Colonic mucosa (tissue), 4 donors: Measurements from ENCODE around the gene BMPER. TPM values are rescaled to one million over a fixed set of nuclear protein-coding genes. Genes with fewer than 3 reads are reported as not detected.
A peak's percentile ranks its signal among the peaks of the same experiment; 100 is the strongest.

Source experiments
- DNase-seq: peaks from one replicate; pipeline ENCODE4 v3.0.0-alpha.2; 2020
- H3K27ac ChIP-seq: fragments of 200-600 bp; one replicate; pipeline ENCODE4 v1.8.0; 2021
- H3K27me3 ChIP-seq: fragments of 200-600 bp; one replicate; pipeline ENCODE4 v1.8.0; 2021
- H3K36me3 ChIP-seq: fragments of 200-600 bp; one replicate; pipeline ENCODE4 v1.8.0; 2021
- H3K4me1 ChIP-seq: fragments of 200-600 bp; one replicate; pipeline ENCODE4 v1.8.0; 2021; ENCODE audit warnings: mild to moderate bottlenecking
- H3K4me3 ChIP-seq: fragments of 200-600 bp; one replicate; pipeline ENCODE4 v1.8.0; 2021
- H3K9ac ChIP-seq, 2 donors: one replicate each; pipeline ENCODE4 v1.7.0; 2013; ENCODE audit warnings: control low read depth in 2 of 2, low read depth in 2 of 2, low read length in 2 of 2
- H3K9me3 ChIP-seq: fragments of 200-600 bp; one replicate; pipeline ENCODE4 v1.8.0; 2021
- intact Hi-C: fragments of 100-400 bp; cut with DNase I; formaldehyde crosslinking; loops from one replicate; pipeline ENCODE4 v1.14.1; 2022
- total RNA-seq, 2 donors: library from RNA; stranded (reverse); fragmentation: NEBNext Ultra II Directional in 1 of 2; extraction: Animal tissue kit (Norgen Biotek cat#: 25700) in 1 of 2; gene quantifications; one replicate each; pipeline ENCODE4 v1.2.1, GENCODE V29; 2021
- TF ChIP-seq, protein P1 (sequence below): fragments of 200-600 bp; IDR thresholded peaks from one replicate; pipeline ENCODE4 v1.8.0; 2022; ENCODE audit warnings: antibody characterized with exemption, mild to moderate bottlenecking
- donor health status: healthy.
- donor health status: DM: no; HTN: no; CAD: no.
- donor health status: DM: no; HTN: no; CAD: no.

BMPER gene
- total RNA-seq, 2 donors from 2014 or later = 0.85 to 1.3 TPM

DNA sequence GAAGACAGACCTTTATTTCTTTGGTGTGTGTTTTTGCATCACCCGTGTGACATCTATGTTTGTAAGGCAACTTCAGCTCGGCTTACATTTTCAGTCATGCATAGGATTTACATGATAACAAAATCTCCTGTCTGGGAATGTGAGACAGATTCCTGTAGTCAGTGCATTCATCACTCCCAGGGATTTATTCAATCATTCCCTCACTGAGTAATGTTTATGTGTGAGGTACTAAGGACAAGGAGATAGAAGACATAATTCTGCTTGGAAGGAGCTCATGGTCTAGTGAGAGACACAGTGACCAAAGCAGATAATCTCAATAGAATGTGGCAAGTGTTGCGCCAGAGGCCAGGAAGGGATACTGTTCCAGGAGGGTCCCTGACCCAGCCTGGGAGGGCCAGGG is 35.2 kb upstream of the BMPER start:
- no peak overlapping the region for H3K4me3 ChIP-seq
- H3K9ac ChIP-seq = no peak overlapping the region
- TF ChIP-seq, protein P1, sequence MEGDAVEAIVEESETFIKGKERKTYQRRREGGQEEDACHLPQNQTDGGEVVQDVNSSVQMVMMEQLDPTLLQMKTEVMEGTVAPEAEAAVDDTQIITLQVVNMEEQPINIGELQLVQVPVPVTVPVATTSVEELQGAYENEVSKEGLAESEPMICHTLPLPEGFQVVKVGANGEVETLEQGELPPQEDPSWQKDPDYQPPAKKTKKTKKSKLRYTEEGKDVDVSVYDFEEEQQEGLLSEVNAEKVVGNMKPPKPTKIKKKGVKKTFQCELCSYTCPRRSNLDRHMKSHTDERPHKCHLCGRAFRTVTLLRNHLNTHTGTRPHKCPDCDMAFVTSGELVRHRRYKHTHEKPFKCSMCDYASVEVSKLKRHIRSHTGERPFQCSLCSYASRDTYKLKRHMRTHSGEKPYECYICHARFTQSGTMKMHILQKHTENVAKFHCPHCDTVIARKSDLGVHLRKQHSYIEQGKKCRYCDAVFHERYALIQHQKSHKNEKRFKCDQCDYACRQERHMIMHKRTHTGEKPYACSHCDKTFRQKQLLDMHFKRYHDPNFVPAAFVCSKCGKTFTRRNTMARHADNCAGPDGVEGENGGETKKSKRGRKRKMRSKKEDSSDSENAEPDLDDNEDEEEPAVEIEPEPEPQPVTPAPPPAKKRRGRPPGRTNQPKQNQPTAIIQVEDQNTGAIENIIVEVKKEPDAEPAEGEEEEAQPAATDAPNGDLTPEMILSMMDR = no peak
- H3K27me3 ChIP-seq = no peaks in the 10 kb centered on the region
- DNase-seq = no peak
- H3K36me3 ChIP-seq = no peaks in the 10 kb centered on the region
- intact Hi-C loops = no loop called here
- no peaks in the 10 kb centered on the region for H3K9me3 ChIP-seq
- H3K27ac ChIP-seq = no peak overlapping the region
- H3K4me1 ChIP-seq = no peaks in the 10 kb centered on the region

DNA sequence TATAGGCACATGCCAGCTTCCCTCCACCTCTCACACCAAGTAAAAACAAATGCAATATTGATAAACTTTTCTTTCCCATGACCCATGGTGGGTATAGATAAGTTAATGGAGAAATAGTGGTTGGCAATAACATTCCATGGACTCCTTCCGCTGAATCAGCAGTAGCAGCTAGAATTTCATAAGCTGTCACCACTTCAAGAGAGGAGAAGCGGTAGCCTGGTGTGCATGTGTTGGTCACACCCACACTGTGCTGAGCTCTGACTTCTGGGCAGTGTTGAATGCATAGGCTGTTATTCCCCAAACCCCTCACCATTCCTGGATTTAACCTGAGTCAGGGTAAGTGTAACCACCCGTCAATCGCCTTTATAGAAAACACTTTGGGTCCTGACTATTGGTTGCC is 32.5 kb upstream of the BMPER start:
- Histone ChIP-seq H3K27ac (no peak overlapping the region), H3K4me1 (no peaks in the 10 kb centered on the region), H3K9me3 (no peaks in the 10 kb centered on the region), H3K27me3 (no peaks in the 10 kb centered on the region), H3K4me3 (no peak overlapping the region), H3K36me3 (no peaks in the 10 kb centered on the region), H3K9ac (no peak overlapping the region)
- intact Hi-C loops = no loop called here
- TF ChIP-seq, protein P1 = no peak
- DNase-seq = no peak

GRCh38 chr7:33873518-33873917 is 31.8 kb upstream of the BMPER start:
- DNase-seq = no peak
- Histone ChIP-seq H3K4me1 (no peaks in the 10 kb centered on the region), H3K36me3 (no peaks in the 10 kb centered on the region), H3K27me3 (no peaks in the 10 kb centered on the region), H3K9me3 (no peaks in the 10 kb centered on the region), H3K9ac (no peak overlapping the region), H3K4me3 (no peak overlapping the region), H3K27ac (no peak overlapping the region)
- intact Hi-C loops = no loop called here
- TF ChIP-seq, protein P1 = no peak

GRCh38 chr7:33873981-33874750 is 31.2 kb upstream of the BMPER start:
- Histone ChIP-seq H3K4me1 (no peaks in the 10 kb centered on the region), H3K4me3 (no peak overlapping the region), H3K27me3 (no peaks in the 10 kb centered on the region), H3K9ac (no peak overlapping the region), H3K27ac (peak overlapping the region; percentile 25), H3K36me3 (no peaks in the 10 kb centered on the region), H3K9me3 (no peaks in the 10 kb centered on the region)
- intact Hi-C loops = no loop called here
- no peak for DNase-seq
- TF ChIP-seq, protein P1 = no peak

- H3K9ac ChIP-seq = no peak overlapping the region
- H3K27ac ChIP-seq = peak overlapping the region; percentile 25
- TF ChIP-seq, protein P1 = no peak
- no peaks in the 10 kb centered on the region for H3K36me3 ChIP-seq
- no peak for DNase-seq
- no peak overlapping the region for H3K4me3 ChIP-seq
- H3K4me1 ChIP-seq = no peaks in the 10 kb centered on the region
- H3K27me3 ChIP-seq = no peaks in the 10 kb centered on the region
- no peaks in the 10 kb centered on the region for H3K9me3 ChIP-seq
- intact Hi-C loops = no loop called here
Observed at GRCh38 chr7:33874943-33875342, 30.4 kb upstream of the BMPER start.
